HL-60 (cell line): ENCODE data around the gene ODF2.

ENCODE experiments used
- DNase-seq, 2 experiments: peaks; one replicate each; pipeline ENCODE4 v3.0.0-alpha.2; 2010 to 2020; ENCODE audit warnings: low read depth in 1 of 2, low spot score in 1 of 2
- H3K27ac ChIP-seq: fragments of 250-450 bp; sonication (Bioruptor Pico); replicated peaks from 2 replicates; pipeline ENCODE4 v1.5.1; 2020; ENCODE audit warnings: mild to moderate bottlenecking, moderate library complexity
- H3K27me3 ChIP-seq: fragments of 250-450 bp; sonication (Bioruptor Pico); 2 replicates; pipeline ENCODE4 v1.5.1; 2021; ENCODE audit warnings: mild to moderate bottlenecking, moderate library complexity; ENCODE audit not compliant: insufficient read depth, poor library complexity, severe bottlenecking
- H3K4me3 ChIP-seq: replicated peaks from 2 replicates; pipeline ENCODE4 v1.5.1; 2011; ENCODE audit warnings: mild to moderate bottlenecking, control low read depth, low read length; ENCODE audit not compliant: insufficient read depth
- GABPA ChIP-seq: IDR thresholded peaks from 2 replicates; pipeline ENCODE4 v1.6.1; 2012; ENCODE audit warnings: low read depth
- POLR2AphosphoS5 ChIP-seq: IDR thresholded peaks from 2 replicates; pipeline ENCODE4 v1.6.1; 2012; ENCODE audit warnings: low read depth
- SPI1 ChIP-seq: IDR thresholded peaks from 2 replicates; pipeline ENCODE4 v1.6.1; 2012; ENCODE audit warnings: low read depth, mild to moderate bottlenecking, borderline replicate concordance
- TF ChIP-seq, protein P1 (sequence below): IDR thresholded peaks from one replicate; pipeline ENCODE4 v1.5.1; 2011; ENCODE audit warnings: low read length, control low read depth, inconsistent platforms; ENCODE audit not compliant: insufficient read depth
- TF ChIP-seq, protein P2 (sequence below): IDR thresholded peaks from 2 replicates; pipeline ENCODE4 v1.6.1; 2012; ENCODE audit warnings: low read depth; ENCODE audit not compliant: insufficient replicate concordance

Gene ODF2

DNA sequence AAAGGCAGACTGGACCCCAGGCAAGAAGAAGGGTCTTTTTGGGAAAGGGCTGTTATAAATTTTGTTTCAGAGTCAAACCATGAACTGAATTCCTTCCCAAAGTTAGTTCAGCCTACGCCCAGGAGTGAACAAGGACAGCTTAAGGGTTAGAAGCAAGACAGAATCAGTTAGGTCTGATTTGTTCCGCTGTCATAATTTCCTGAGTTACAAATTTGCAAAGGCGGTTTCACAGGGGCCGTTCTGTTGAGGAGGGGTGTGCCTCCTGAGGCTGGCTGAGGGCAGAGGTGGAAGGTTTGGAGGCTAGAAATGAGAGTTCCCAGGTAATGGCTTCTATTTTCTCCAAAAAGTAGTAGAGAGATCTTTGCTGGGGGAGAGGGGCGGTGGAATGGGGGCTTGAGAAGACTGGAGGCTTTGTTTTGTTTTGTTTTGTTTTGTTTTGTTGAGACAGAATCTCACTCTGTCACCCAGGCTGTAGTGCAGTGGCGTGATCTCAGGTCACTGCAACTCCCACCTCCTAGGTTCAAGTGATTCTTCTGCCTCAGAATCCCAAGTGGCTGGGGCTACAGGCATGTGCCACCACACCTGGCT is 39.3 kb upstream of the ODF2 start:
- Histone ChIP-seq H3K27me3 (peaks cover 19% of the 10 kb centered on the region), H3K27ac (no peak overlapping the region), H3K4me3 (no peak overlapping the region)
- no peak for DNase-seq
- TF ChIP-seq, protein P1, sequence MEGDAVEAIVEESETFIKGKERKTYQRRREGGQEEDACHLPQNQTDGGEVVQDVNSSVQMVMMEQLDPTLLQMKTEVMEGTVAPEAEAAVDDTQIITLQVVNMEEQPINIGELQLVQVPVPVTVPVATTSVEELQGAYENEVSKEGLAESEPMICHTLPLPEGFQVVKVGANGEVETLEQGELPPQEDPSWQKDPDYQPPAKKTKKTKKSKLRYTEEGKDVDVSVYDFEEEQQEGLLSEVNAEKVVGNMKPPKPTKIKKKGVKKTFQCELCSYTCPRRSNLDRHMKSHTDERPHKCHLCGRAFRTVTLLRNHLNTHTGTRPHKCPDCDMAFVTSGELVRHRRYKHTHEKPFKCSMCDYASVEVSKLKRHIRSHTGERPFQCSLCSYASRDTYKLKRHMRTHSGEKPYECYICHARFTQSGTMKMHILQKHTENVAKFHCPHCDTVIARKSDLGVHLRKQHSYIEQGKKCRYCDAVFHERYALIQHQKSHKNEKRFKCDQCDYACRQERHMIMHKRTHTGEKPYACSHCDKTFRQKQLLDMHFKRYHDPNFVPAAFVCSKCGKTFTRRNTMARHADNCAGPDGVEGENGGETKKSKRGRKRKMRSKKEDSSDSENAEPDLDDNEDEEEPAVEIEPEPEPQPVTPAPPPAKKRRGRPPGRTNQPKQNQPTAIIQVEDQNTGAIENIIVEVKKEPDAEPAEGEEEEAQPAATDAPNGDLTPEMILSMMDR, result no peak
- TF ChIP-seq GABPA (no peak), SPI1 (no peak), POLR2AphosphoS5 (no peak)
- TF ChIP-seq, protein P2, sequence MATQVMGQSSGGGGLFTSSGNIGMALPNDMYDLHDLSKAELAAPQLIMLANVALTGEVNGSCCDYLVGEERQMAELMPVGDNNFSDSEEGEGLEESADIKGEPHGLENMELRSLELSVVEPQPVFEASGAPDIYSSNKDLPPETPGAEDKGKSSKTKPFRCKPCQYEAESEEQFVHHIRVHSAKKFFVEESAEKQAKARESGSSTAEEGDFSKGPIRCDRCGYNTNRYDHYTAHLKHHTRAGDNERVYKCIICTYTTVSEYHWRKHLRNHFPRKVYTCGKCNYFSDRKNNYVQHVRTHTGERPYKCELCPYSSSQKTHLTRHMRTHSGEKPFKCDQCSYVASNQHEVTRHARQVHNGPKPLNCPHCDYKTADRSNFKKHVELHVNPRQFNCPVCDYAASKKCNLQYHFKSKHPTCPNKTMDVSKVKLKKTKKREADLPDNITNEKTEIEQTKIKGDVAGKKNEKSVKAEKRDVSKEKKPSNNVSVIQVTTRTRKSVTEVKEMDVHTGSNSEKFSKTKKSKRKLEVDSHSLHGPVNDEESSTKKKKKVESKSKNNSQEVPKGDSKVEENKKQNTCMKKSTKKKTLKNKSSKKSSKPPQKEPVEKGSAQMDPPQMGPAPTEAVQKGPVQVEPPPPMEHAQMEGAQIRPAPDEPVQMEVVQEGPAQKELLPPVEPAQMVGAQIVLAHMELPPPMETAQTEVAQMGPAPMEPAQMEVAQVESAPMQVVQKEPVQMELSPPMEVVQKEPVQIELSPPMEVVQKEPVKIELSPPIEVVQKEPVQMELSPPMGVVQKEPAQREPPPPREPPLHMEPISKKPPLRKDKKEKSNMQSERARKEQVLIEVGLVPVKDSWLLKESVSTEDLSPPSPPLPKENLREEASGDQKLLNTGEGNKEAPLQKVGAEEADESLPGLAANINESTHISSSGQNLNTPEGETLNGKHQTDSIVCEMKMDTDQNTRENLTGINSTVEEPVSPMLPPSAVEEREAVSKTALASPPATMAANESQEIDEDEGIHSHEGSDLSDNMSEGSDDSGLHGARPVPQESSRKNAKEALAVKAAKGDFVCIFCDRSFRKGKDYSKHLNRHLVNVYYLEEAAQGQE, result no peak

DNA sequence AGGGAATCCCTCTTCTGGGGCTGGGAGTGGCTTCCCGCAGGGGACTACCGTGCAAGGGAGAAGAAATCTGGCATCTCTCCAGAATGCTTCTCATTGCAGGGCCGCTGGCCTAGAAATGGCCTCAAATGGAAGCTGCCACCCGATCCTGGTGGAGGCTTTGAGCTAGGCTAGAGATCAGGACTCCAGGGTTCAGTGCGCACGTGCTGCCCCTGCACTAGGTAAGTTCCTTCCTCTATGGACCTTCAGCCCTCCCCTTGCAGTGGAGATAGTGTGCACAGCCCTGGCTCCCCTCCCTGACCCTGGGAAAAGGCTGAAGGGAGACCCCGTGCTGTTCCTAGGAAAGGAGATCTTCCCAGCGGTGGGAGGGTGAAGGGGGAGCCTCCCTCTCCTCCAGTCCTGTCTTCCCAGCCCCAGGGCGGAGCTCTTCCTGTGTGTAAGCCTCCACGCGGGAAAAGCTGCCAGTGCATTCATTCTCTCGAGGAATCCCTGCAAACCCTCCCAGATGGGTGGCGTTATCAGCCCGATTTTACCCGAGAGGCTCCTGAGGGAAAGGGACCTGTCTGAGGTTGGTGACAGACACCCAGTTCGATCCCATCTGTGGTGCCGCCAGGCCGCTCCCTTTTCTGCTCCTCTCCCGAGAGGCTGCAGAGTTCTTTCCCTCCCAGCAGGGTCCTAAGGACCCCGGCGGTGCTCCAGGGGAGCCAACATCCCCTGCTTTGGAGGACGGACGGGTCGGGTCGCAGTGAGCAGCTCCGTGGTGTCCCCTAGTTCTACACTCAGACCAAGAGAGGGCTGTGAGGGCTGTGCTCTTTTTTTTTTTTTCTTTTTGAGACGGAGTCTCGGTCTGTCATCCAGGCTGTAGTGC is 36.5 kb upstream of the ODF2 start:
- no peak for DNase-seq
- TF ChIP-seq GABPA, result no peak
- TF ChIP-seq, protein P2, result no peak
- no peak for TF ChIP-seq POLR2AphosphoS5
- no peak for TF ChIP-seq SPI1
- TF ChIP-seq, protein P1, result no peak
- Histone ChIP-seq H3K4me3 (no peak overlapping the region), H3K27me3 (peaks cover 17% of the 10 kb centered on the region), H3K27ac (no peak overlapping the region)

DNA sequence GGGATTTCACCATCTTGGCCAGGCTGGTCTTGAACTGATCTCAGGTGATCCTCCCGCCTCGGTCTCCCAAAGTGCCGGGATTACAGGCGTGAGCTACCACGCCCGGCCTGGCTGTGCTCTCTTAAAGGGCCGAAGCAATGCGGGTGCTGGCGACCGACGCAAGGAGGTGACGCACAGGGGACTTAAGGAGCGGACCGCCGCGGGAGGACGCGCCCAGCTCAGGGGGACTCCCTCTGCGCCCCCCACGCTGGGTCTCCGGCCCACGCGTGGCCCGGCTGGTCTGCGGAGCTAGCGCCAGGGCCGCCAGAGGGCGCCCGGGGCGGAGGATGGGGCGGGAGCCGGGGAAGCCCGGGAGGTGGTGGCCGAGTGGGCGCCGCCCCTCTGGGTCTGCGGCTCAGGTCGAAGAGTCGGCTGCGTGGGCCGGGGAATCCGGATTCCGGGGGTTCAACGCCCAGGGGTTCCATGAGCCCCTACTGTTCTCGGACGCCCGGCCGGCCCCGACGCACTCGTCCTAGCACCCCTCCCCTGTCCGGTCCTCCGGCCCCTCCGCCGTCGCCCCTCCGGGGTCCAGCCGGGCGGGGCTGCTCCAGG is 35.7 kb upstream of the ODF2 start:
- no peak for TF ChIP-seq GABPA
- TF ChIP-seq POLR2AphosphoS5, result no peak
- TF ChIP-seq, protein P1, result peak; percentile 54
- TF ChIP-seq, protein P2, result no peak
- no peak for TF ChIP-seq SPI1
- Histone ChIP-seq H3K4me3 (peak overlapping the region; percentile 70), H3K27ac (no peak overlapping the region), H3K27me3 (peaks cover 17% of the 10 kb centered on the region)
- peak in 1 of 2 experiments; percentile 26 for DNase-seq
